ENCODE results near the gene MTA2.
A peak's percentile ranks its signal among the peaks of the same experiment; 100 is the strongest.
"Not testable (repeated sequence)": the region's sequence is repeated elsewhere in the genome, so short reads cannot be mapped to it uniquely, and the experiment has no call there.

The MTA2 gene

DNA sequence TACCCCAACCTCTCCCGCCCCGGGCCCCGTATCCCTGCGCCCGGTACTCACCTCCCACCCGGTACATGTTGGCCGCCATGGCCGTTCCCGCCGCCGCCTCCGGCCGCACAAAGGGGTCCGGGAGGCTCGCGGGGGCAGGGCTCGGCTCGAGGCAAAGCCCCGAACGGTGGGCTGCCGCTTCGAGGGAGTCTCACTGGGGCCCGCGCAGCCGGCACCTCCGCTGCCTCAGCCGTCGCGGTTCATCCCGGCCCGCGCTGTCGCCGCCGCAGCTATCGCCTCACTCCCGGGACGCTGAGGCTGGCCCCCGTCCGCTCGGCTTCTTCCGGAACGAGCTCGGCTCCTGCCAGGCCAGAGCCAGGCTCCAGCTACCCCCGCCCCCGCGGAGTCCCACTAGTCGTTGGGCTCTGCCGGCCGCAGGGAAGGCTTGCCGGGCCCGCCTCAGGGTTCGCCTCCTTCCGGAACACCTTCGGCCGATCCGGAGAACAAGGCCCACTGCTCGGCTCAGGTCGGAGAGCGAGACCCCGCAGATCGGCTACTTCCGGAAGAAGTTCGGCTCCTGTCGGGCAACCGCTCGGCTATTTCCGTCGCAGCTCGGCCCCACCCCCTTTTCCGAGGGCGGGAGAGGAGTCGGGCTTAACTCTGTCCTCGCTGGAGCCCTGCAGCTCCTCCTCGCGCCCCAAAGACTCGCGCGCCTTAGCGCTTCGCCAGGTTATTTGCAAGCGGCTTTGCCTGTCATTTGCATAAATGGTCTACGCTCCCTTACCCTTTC lies at the start of gene MTA2:
Gene MTA2, minus strand, starts transcription at position 494 of the 769 bp plus-strand sequence. Its CDS starts 415 bp downstream, at position 79.
- peak; percentile 99 for DNase-seq (ENCODE audit: low read depth in 1 of 2, low spot score in 1 of 2)

DNA sequence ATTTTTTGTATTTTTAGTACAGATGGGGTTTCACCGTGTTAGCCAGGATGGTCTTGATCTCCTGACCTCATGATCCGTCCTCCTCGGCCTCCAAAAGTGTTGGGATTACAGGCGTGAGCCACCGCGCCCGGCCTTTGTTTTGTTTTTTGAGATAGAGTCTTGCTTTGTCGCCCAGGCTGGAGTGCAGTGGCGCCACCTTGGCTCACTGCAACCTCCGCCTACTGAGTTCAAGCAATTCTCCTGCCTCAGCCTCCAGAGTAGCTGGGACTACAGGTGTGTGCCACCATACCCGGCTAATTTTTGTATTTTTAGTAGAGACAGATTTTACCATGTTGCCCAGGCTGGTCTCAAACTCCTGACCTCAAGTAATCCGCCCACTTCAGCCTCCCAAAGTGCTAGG lies 48.6 kb upstream of the MTA2 start:
- DNase-seq (ENCODE audit: low read depth in 1 of 2, low spot score in 1 of 2), result not testable (repeated sequence)

DNA sequence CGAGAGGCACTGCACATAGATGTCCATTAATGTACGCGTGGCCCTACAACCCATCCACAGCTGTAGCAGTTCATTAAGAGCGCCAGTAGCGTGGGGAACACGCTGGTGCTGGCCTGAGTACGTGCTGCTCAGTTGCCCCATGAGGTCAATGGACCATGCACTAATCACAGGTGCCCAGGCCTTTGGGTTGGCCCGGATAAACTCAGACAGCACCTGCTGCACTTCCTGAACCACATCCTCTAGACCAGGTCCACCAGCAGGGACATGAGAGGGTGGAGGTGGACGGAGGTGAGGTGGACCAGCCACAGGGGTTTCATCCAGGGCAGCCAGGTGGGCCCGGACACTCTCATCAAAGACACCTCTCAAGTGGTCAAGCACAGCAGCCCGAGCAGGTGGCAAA lies 47.8 kb upstream of the MTA2 start:
- DNase-seq (ENCODE audit: low read depth in 1 of 2, low spot score in 1 of 2), result no peak

DNA sequence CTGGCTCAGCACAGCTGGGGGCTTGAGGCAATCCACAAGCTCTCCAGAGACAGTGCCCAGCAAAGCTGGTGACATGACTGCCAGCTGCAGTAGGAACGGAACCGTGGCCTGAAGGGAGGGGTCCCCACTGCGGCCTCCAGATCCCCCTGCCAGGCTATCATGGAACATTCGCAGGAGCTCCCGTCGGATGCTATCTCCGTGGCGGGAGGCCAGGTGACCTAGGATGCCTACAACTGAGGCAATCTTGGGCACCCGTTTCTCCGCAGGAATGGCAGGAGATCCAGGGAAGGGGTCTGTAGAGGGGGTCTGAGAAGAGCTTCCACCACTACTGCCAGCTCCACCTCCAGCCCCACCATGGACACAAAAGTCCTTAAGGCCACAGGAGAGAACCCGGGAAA lies 47.3 kb upstream of the MTA2 start:
- DNase-seq (ENCODE audit: low read depth in 1 of 2, low spot score in 1 of 2), result no peak

DNA sequence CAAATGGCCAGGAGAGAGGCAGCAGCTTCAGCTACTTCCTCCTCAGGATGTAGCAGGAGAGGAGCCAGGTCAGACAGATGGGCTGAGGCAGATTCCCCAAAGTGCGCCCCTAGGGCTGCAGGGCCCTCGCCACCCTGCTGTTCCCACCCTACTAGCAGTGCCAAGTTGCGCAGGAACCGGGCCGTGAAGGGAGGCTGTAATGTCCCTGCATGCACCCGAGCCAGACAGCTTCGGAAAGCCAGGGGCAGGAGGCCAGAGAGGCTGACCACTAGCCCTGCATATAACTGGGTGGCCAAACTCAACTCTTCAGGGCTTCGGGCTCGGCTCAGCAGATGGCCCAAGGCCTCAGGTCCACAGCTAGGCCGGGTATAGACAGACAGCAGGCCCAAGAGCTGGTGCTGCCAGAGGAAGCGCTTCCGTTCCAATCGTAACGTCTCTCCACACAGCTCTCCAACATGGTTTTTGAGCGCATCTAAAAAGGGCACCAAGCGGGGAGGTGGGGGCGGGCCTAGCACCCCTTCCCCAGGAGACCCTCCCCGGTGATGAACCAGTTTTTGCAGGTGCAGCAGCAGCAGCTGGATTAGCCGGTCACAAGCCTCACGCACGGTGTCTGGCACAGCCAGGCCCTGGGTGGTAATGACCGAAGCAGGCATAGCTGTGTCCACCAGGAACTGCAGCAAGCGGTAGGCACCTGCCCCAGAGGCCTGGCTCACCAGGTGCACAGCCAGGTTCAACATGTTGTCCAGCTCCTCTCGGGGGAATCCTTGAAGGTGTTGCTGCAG lies 46.7 kb upstream of the MTA2 start:
- DNase-seq (ENCODE audit: low read depth in 1 of 2, low spot score in 1 of 2), result no peak

DNA sequence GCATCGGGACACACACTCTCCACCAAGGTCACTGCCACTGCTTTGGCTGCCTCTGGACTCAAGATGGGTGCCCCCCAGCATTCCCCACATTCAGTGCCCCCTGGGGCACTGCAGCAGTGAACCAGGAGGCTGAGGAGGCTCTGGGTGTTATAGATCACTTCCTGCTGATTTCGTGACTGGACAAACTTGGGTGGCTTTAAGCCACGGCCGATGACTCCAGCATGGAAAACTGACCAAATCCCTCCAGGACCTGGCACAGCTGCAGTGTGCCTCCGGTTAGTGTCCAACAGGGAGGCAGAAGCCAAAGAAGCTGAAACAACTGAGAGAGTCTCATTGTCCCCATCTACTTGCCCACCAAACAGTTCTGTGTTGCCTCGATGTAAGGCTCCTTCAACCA lies 45.9 kb upstream of the MTA2 start:
- DNase-seq (ENCODE audit: low read depth in 1 of 2, low spot score in 1 of 2), result no peak

DNA sequence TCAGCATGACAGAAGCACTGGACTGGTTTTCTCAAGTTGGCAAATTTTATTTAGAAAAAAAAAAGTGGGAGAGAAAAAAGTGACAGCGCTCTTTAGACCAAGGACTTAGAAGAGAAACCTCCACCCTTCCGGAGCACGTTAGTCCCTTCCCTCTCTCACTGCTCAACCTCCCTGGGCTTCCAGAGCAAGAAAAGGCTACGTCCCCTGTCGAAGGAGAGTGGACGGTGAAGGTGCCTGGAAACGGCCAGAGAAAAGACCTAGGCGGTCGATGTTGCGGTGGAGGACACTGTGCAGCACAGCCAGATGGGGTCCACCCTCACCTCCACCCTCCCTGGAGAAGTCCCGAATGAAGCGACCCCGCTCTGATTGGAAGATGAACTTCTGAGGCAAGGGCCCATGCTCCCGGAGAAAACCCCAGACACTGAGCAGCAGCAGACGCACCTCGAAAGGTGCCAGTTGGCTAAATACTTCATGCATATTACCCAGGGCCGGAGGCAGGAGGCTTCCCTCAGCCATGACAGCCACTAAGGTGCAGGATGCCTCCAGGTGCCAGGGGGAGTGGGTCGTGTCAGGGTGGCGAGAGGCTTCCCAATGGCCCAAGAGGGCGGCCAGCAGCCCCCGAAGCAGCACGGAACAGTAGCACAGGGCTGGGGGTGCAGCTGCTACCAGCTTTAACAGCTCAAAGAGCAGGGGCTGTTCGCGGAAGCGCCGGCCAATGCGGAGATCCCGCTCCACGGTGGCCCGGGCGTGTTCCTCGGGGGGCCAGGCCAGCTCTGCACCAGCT lies 45.4 kb upstream of the MTA2 start:
- no peak for DNase-seq (ENCODE audit: low read depth in 1 of 2, low spot score in 1 of 2)

DNA sequence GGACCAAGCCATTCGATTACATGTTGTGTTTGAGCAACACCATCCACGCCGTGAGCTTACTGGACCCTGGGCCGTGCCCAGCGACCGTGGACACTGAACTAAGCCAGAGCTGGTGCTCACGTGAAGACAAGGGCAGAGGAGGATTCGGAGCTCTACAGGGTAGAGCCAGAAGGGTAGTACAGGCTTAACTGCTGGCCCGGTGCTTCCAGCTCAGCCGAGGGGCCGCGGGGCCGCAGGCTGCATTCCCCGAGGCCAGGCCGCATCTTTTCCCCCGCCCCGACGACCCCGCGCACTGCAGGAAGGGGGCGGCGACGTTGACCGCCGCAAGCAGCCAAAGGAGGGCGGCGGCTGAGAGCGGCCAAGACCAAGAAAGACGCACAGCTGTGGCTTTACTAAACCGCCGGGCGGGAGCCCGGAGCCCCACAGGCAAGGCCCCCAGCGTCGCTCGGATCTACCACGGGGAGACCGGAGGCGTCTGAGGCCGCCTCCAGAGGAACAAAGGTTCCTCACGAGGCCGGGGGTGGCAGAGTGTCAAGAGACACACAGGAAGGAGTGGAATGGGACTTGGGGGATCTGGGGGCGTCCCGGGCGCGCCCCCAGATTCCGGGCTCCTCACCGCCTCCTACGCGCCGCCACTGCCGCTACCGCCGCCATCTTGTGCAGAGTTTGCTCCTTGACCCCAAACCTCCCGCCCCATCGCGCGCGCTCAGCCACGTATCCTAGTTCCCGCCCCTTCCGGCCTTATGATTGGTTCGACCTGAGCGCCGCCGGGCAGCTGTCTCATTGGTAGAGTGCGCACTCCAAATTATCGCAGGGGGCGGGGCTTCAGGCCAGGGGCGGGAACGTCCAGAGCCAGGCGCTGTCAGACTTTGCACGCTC lies 44.5 kb upstream of the MTA2 start, which contains the start of gene GANAB:
Gene GANAB, minus strand, starts transcription at position 668 of the 879 bp plus-strand sequence. Its CDS starts 14 bp downstream, at position 654.
- peak; percentile 98 to 99 for DNase-seq (ENCODE audit: low read depth in 1 of 2, low spot score in 1 of 2)

DNA sequence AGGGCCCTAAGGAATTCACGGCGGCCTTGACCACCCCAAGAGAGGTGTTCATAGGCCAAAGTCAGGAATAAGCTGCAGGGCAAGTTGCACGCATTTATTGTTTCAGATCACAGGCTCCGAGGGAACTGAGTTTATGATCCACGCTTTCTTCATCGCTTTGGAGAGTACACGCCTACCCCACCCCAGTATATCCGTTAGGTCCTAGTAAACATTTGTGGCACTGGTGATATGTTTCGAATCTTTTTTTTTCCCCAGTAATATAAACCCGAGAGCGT lies 43.9 kb upstream of the MTA2 start:
- no peak for DNase-seq (ENCODE audit: low read depth in 1 of 2, low spot score in 1 of 2)

DNA sequence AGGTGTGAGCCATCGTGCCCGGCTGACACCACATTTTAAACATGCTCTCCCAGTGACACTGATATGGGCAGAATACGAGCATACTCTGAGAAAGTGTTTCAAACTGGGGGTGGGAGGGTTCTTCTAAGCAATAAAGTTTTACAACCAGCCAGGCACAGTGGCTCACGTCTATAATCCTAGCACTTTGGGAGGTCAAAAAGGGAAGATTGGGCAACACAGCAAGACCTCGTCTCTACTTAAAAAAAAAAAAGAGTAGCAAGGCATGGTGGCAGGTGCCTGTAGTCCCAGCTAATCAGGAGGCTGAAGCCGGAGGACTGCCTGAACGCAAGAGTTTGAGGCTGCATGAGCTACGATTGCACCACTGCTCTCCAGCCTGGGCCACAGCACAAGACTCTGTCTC lies 42.6 kb upstream of the MTA2 start:
- no peak for DNase-seq (ENCODE audit: low read depth in 1 of 2, low spot score in 1 of 2)

DNA sequence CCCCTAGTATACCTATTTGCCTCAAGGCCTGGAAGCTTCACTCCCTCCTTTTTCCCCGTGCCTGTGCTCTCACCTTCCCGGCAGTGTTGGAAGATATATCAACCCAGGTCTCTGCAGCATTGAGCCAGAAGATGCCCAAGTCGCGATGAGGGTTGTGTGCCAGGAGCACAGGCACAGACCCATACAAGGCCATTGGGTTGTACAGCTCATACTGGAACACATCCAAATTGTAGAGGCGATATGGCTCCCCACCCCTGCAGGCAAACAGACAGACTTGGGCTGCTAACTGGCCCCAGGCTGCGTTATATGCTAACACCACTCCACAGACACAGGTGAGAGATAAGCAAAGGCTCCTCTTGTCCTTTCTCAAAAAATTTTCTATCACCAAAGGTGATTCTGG lies 30.8 kb upstream of the MTA2 start:
- no peak for DNase-seq (ENCODE audit: low read depth in 1 of 2, low spot score in 1 of 2)

DNA sequence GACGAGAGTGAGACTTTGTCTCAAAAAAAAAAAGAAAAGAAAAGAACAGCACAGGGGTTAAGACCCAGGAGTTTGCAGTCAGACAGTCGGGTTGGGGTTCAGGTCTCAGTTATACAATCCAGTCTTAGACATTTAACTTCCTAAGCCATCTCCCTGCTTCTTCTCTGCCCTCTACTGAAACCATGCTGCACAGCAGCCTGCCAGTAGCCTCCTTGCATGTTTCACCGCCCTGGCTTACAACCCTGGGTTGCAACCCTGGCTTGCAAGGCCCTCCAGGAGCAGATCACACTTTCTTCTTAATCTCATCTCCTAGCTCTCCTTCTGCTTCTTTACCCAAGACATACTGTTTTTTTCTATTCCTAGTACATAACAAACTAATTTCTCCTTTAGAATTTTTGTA lies 26.0 kb upstream of the MTA2 start:
- DNase-seq (ENCODE audit: low read depth in 1 of 2, low spot score in 1 of 2), result no peak

DNA sequence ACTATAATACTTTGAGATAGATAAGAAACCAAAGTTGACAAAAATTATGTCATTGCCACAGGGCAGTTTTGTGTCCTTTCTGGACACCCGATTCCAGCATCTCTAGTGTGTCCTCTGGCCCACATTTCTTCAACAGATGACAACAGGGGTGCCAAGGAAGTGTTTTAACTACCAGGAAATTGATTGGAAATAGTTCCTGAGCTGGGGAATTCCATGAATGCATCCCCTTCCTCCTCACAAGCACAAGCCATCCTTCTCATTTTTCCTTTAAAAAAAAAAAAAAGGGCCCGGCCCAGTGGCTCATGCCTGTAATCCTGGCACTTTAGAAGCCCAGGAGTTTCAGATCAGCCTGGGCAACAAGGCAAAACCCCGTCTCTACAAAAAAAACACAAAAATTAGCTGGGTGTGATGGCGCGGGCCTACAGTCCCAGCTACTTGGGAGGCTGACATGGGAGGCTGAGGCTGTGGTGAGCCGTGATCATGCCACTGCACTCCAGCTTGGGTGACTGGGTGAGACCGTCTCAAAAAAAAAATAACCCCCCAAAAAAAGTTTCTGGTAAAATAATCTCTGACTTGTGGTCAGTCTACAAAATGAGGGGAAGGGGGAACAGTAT lies 20.9 kb upstream of the MTA2 start:
- no peak for DNase-seq (ENCODE audit: low read depth in 1 of 2, low spot score in 1 of 2)

DNA sequence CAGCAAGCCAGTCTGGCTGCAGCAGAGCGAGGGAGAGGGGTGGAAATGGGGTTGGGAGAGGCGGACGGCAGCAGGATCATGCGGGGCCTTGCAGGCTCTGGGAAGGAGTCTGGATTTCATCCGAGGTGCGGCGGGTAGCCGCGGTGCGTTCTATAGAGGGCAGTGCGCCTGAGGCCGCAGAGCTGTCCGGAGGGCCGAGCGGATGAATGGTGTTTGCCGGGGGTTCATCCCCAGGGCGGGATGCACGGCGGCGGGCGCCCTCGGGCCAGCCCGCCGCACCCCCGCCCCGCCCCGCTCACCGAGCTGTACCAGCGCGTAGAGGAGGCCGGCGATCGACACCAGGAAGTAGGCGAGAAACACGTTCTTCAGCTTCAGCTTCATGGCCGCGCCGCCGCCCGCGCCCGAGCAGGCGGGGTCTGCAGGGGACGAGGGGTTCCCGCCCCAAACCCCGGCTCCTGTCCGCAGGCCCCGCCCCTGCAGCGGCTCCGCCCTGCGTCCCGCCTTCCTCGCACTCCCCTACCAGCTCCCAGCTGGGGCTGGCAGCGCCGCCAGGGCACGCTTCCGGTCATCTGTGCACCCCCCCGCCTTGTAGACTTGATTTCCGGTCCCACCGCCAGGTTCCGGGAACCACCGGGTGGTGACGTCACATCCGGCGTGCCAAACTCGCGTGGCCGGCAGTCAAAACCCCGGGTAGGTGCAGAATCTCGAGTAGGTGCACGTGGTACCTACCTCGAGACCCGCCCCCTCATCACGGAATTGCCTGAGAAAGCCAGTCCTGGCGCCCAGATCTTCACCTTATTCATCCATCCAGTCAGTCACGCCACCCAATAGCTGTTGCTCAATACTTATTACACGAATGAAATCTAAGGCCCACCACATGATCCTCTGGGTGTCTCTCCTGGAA lies 20.2 kb upstream of the MTA2 start, which contains the start of gene B3GAT3:
Gene B3GAT3, minus strand, starts transcription at position 420 of the 904 bp plus-strand sequence. Its CDS starts 39 bp downstream, at position 381.
- peak; percentile 93 to 97 for DNase-seq (ENCODE audit: low read depth in 1 of 2, low spot score in 1 of 2)

DNA sequence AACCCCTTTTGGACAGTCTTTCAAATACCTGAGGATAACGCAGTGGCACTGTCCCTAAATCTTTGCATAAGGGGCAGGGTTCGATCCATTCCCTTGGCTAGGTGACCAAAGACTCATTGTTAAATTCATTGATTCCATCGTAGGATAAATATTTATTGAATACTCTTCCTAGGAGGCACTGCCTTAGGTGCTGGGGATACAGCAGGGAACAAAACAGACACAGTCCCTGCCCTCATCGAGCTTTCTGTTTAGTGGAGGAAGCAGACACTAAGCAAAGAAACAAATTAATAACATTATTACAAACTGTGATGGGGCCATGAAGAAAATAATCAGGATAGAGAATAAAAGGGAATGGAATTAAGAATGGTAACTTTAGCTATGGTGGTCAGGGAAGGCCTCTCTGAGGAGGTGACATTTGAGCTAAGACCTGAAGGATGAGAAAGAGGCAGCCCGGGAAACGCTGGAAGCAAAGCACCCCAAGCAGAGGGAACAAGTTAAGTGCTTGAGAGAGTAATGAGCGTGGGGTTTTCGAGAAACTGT lies 19.4 kb upstream of the MTA2 start:
- no peak for DNase-seq (ENCODE audit: low read depth in 1 of 2, low spot score in 1 of 2)

DNA sequence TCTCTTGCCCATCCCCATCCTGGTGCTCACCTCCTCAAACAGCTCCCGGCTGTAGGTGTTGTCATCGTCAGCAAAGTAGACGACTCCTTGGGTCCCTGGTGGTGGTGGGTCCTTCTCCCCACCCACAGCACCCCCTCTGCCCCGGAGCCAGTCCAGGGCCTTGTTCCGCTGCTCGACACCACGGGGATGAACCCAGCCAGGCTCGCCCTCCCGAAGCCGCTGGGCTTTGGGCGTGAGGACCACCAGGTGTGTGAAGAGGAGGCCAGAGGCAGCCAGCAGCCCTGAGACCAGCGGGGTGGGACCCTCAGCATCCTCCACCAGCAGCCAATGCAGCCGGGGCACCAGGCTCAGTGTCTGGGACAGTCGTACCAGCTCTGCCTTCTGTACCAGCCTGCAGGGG lies 15.3 kb upstream of the MTA2 start:
- DNase-seq (ENCODE audit: low read depth in 1 of 2, low spot score in 1 of 2), result not testable (repeated sequence)

DNA sequence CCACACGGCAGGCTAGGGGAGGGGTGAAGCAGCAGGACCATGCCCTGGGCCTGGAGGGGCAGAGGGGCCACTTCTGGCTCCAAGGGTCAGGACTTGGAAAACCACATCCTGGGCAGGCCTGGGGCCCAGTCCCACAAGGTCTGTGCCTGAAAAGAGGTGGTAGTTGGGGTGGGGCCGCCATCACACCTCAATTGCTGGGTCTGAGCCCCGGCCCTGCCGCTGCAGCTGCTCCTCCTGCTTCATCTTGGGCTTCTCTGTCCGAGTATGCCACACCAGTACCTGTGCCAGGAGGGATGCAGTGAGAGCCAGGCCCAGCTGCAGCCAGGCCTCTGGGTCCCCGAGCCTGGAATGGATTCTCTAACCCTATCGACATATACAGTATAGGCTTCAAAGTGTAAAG lies 13.9 kb upstream of the MTA2 start:
- no peak for DNase-seq (ENCODE audit: low read depth in 1 of 2, low spot score in 1 of 2)

DNA sequence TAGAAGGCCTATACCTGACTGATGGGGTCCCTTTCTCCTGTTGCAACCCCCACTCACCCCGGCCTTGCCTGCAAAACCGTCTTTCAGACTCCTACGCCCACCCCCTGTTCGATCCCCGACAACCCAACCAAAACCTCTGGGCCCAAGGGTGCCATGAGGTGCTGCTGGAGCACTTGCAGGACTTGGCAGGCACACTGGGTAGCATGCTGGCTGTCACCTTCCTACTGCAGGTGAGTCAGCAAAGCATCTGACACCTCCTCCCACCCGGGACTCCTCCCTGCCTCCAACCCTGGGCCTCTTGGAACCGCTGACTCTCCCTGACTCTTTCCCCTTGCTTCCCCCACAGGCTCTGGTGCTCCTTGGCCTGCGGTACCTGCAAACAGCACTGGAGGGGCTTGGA lies 12.6 kb upstream of the MTA2 start:
- peak in 1 of 2 donors; percentile 56 for DNase-seq (ENCODE audit: low read depth in 1 of 2, low spot score in 1 of 2)

DNA sequence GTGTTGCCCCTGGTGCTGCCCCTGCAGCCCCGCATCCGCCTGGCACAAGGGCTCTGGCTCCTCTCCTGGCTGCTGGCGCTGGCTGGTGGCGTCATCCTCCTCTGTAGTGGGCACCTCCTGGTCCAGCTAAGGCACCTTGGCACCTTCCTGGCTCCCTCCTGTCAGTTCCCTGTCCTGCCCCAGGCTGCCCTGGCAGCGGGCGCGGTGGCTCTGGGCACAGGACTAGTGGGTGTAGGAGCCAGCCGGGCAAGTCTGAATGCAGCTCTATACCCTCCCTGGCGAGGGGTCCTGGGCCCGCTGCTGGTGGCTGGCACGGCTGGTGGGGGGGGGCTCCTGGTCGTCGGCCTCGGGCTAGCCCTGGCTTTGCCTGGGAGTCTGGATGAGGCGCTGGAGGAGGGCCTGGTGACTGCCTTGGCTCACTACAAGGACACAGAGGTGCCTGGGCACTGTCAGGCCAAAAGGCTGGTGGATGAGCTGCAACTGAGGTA lies 11.7 kb upstream of the MTA2 start:
- no peak for DNase-seq (ENCODE audit: low read depth in 1 of 2, low spot score in 1 of 2)
